GM13977 (cell line): Measurements from ENCODE around the gene CNN1.

Source experiments
- DNase-seq: peaks from one replicate; pipeline ENCODE4 v3.0.0; 2012; ENCODE audit warnings: low spot score
- CTCF ChIP-seq: IDR thresholded peaks from 2 replicates; pipeline ENCODE4 v1.5.1; 2012; ENCODE audit warnings: mild to moderate bottlenecking, control low read depth; ENCODE audit not compliant: insufficient read depth; ENCODE audit errors: extremely low read depth, missing control alignments
- in situ Hi-C: fragments of 300-500 bp; cut with MboI; formaldehyde crosslinking; loops from one replicate; pipeline ENCODE4 v1.12.0; 2022; ENCODE audit warnings: low sequenced_read_pairs, low pct_unique_long_range_greater_than_20kb, mixed read lengths, inconsistent platforms; ENCODE audit not compliant: unreplicated experiment

Gene CNN1

DNA sequence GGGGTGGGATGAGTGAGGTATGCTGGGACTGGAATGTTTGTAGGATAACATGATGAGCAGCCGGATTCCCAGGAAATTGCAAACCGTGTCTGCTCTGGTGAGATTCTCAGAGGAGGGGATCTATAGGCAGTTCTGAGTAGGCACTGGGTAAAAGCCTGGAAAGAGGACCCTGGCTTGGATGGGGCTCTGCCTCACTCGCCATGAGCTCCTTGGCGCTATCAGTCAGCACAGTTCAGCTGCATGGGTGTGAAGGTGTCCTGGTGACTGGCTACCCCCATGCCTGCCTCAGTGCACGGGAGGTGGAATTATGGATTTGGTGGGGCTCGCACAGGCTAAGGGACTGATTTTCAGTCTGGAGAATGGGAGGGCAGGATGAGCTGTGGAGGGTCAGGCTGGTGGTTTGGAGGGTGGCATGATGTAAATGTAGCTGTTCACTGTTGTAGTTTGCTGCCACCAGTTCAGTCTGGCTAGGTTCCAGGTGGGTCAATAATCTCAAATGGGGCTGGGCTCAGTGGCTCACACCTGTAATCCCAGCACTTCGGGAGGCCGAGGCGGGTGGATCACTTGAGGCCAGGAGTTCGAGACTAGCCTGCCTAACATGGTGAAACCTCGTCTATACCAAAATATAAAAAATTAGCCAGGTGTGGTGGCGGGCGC lies 49.5 kb downstream of the CNN1 start:
- in situ Hi-C loops: no loop called here
- no peak for DNase-seq
- no peak for TF ChIP-seq CTCF

GRCh38 chr19:11594084-11594483 lies 55.4 kb downstream of the CNN1 start:
- no peak for TF ChIP-seq CTCF
- in situ Hi-C loops: loop anchor here (10.0 kb wide), 1 partner anchor 99 kb away; no protein-coding TSS in a partner anchor
- DNase-seq: no peak

DNA sequence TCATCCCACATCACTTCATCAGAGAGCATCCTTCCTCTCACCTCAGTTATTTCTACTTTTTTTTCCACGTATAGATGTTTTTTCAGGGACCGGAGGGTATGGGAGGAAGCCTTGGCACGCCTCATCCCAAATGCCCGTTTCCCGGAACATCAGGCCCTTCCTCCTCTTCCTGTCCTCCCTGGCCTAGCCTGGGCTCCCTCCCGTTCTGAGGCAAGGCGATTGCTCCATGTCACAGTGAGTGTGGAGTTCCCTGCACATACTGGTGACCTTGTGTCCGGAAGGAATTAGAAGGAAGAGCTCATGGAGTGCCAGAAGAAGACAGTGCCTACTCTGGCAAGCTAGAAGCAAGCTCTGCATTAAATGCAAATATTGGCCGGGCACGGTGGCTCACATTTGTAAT lies 57.5 kb downstream of the CNN1 start:
- DNase-seq: no peak
- no peak for TF ChIP-seq CTCF
- in situ Hi-C loops: loop anchor here (10.0 kb wide), 1 partner anchor 101 kb away; no protein-coding TSS in a partner anchor

GRCh38 chr19:11597202-11598102 lies 58.8 kb downstream of the CNN1 start, which contains the start of gene ZNF627:
ZNF627 (plus strand) TSS chr19:11597483; CDS start chr19:11597628, 145 bp downstream.
- peak; percentile 0 for TF ChIP-seq CTCF
- peak; percentile 98 for DNase-seq
- in situ Hi-C loops: loop anchor here (10.0 kb wide), 1 partner anchor 103 kb away; no protein-coding TSS in a partner anchor

GRCh38 chr19:11598103-11598483 lies 59.4 kb downstream of the CNN1 start:
- in situ Hi-C loops: loop anchor here (10.0 kb wide), 1 partner anchor 103 kb away; no protein-coding TSS in a partner anchor
- TF ChIP-seq CTCF: no peak
- no peak for DNase-seq

GRCh38 chr19:11598746-11599145 lies 60.1 kb downstream of the CNN1 start:
- TF ChIP-seq CTCF: no peak
- no peak for DNase-seq
- in situ Hi-C loops: loop anchor here (10.0 kb wide), 1 partner anchor 104 kb away; no protein-coding TSS in a partner anchor

DNA sequence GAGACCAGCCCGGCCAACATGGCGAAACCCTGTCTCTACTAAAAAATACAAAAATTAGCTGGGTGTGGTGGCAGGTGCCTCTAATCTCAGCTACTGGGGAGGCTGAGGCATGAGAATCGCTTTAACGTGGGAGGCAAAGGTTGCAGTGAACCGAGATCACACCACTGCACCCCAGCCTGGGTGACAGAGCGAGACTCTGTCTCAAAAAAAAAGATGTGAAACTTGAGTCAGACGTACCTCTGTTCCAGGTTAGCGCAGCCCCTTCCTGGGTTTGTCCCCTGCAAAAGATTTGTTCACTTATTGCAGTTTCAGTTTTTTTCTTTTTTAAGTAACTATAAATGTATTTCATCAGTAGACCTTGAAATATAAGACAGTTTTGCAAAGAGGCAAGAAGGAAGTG lies 61.1 kb downstream of the CNN1 start:
- in situ Hi-C loops: loop anchor here (10.0 kb wide), 1 partner anchor 105 kb away; no protein-coding TSS in a partner anchor
- peak; percentile 48 for DNase-seq
